ENCODE data around the gene COL26A1. TPM values are rescaled to one million over a fixed set of nuclear protein-coding genes. Genes with fewer than 3 reads are reported as not detected.

The COL26A1 gene
- total RNA-seq, 1 experiment from 2014 or later, result not detected

DNA sequence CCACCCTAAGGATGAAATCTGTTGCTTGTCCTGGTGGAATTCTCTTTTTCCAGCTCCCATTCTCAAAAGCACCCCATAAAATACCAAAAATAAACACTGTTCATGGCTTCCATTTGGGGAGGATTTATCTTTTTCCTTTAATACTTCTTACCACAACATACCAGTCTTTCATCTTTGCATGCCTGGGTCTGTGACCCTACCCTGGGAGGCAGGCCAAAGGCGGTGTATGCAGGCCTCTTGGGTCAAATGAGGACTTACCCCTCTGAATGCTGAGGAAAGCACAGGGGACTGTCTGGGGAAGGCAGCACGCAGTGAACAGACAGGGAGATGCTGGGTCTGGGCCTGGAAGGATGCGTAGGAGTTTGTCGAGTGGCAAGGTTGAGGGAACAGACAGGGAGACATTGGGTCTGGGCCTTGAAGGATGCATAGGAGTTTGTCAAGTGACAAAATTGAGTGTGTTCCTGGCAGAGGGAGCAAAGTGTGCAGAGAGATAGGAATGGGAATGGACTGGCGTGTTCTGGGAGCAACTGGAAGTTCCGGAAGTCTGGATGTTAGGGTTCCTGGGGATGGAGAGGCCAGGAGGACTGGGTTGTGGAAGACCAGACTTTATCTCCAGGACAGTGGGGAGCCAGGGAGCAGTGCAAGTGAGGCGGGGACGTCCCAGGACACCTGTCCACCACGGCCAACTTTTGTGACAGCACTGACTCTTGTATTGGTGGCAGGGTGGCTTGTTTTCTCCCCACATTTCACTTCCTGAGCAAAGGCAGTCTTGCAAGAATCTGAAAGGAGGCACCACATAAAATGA, 225.7 kb downstream of the COL26A1 start:
- no peaks in the 10 kb centered on the region for H3K79me2 ChIP-seq (ENCODE audit: low read length)
- H2AFZ ChIP-seq (ENCODE audit: low read length), result no peak overlapping the region
- intact Hi-C loops (cut with micrococcal nuclease), result no loop called here
- ATAC-seq (no peak), DNase-seq (no peak)
- ChIA-PET CTCF (no interaction called here), POLR2A (ENCODE audit: unreplicated experiment) (no interaction called here)
- H3K27me3 ChIP-seq (ENCODE audit: low read length), result no peaks in the 10 kb centered on the region
- H4K20me1 ChIP-seq (ENCODE audit: low read length), result no peaks in the 10 kb centered on the region
- BruUV-seq (replicated peaks), result no TSS peak
- H3K9me3 ChIP-seq (ENCODE audit: low read length), result no peaks in the 10 kb centered on the region
- no peaks in the 10 kb centered on the region for H3F3A ChIP-seq (ENCODE audit: low read length, unreplicated experiment)
- H3K4me3 ChIP-seq (ENCODE audit: low read length), result no peak overlapping the region
- no peaks in the 10 kb centered on the region; the same call in 1 of the 2 replicates for H3K4me1 ChIP-seq (ENCODE audit: insufficient read depth, low read length)
- H3K27ac ChIP-seq (ENCODE audit: low read length), result no peak overlapping the region
- H3K9me2 ChIP-seq (replicated peaks; ENCODE audit: low read length), result no peaks in the 10 kb centered on the region
- no peak overlapping the region for H3K4me2 ChIP-seq (ENCODE audit: low read length)
- TF ChIP-seq EZH2 (IDR thresholded peaks at IDR 0.05; ENCODE audit: low read length, unreplicated experiment), result no peak
- TF ChIP-seq, protein P1, sequence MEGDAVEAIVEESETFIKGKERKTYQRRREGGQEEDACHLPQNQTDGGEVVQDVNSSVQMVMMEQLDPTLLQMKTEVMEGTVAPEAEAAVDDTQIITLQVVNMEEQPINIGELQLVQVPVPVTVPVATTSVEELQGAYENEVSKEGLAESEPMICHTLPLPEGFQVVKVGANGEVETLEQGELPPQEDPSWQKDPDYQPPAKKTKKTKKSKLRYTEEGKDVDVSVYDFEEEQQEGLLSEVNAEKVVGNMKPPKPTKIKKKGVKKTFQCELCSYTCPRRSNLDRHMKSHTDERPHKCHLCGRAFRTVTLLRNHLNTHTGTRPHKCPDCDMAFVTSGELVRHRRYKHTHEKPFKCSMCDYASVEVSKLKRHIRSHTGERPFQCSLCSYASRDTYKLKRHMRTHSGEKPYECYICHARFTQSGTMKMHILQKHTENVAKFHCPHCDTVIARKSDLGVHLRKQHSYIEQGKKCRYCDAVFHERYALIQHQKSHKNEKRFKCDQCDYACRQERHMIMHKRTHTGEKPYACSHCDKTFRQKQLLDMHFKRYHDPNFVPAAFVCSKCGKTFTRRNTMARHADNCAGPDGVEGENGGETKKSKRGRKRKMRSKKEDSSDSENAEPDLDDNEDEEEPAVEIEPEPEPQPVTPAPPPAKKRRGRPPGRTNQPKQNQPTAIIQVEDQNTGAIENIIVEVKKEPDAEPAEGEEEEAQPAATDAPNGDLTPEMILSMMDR (conservative IDR thresholded peaks at IDR 0.05; ENCODE audit: low read depth, low read length), result no peak
- no peak for TF ChIP-seq EZH2phosphoT487 (IDR thresholded peaks at IDR 0.05; ENCODE audit: borderline replicate concordance, low read length)
- no peaks in the 10 kb centered on the region for H3K36me3 ChIP-seq (ENCODE audit: low read depth, low read length)
- no peak overlapping the region for H3K9ac ChIP-seq (ENCODE audit: low read length)

DNA sequence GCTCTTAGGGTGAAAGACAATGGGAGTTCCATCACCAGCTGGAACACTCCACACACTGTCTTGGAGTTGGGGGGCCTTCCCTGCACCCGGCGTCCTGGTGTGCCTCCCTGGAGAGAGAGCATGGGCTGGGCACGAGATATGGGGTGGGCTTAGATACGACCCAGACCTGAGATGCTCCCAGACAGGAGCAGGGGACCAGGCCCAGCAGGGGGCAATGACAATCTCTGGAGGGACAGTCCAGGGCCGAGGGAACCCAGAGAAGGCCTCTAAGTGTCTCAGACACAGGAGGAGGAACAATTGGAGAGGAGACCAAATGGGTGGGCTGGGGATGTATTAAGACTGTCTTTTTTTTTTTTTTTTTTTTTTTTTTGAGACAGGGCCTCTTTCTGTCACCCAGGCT, 226.4 kb downstream of the COL26A1 start:
- H3K36me3 ChIP-seq (ENCODE audit: low read depth, low read length), result no peaks in the 10 kb centered on the region
- H4K20me1 ChIP-seq (ENCODE audit: low read length), result no peaks in the 10 kb centered on the region
- intact Hi-C loops (cut with micrococcal nuclease), result no loop called here
- H3K9me3 ChIP-seq (ENCODE audit: low read length), result no peaks in the 10 kb centered on the region
- no peaks in the 10 kb centered on the region for H3K27me3 ChIP-seq (ENCODE audit: low read length)
- no peaks in the 10 kb centered on the region for H3K79me2 ChIP-seq (ENCODE audit: low read length)
- CTCF ChIA-PET, result no interaction called here
- DNase-seq (no peak), ATAC-seq (no peak)
- H2AFZ ChIP-seq (ENCODE audit: low read length), result no peak overlapping the region
- TF ChIP-seq EZH2 (IDR thresholded peaks at IDR 0.05; ENCODE audit: low read length, unreplicated experiment) (no peak), EZH2phosphoT487 (IDR thresholded peaks at IDR 0.05; ENCODE audit: borderline replicate concordance, low read length) (no peak)
- TF ChIP-seq, protein P1 (conservative IDR thresholded peaks at IDR 0.05; ENCODE audit: low read depth, low read length), result no peak
- H3K4me2 ChIP-seq (ENCODE audit: low read length), result no peak overlapping the region
- H3K4me3 ChIP-seq (ENCODE audit: low read length), result no peak overlapping the region
- POLR2A ChIA-PET (ENCODE audit: unreplicated experiment), result no interaction called here
- H3K9me2 ChIP-seq (replicated peaks; ENCODE audit: low read length), result no peaks in the 10 kb centered on the region
- H3K9ac ChIP-seq (ENCODE audit: low read length), result no peak overlapping the region
- H3F3A ChIP-seq (ENCODE audit: low read length, unreplicated experiment), result no peaks in the 10 kb centered on the region
- no peak overlapping the region for H3K27ac ChIP-seq (ENCODE audit: low read length)
- no peaks in the 10 kb centered on the region; the same call in 1 of the 2 replicates for H3K4me1 ChIP-seq (ENCODE audit: insufficient read depth, low read length)
- BruUV-seq (replicated peaks), result no TSS peak

DNA sequence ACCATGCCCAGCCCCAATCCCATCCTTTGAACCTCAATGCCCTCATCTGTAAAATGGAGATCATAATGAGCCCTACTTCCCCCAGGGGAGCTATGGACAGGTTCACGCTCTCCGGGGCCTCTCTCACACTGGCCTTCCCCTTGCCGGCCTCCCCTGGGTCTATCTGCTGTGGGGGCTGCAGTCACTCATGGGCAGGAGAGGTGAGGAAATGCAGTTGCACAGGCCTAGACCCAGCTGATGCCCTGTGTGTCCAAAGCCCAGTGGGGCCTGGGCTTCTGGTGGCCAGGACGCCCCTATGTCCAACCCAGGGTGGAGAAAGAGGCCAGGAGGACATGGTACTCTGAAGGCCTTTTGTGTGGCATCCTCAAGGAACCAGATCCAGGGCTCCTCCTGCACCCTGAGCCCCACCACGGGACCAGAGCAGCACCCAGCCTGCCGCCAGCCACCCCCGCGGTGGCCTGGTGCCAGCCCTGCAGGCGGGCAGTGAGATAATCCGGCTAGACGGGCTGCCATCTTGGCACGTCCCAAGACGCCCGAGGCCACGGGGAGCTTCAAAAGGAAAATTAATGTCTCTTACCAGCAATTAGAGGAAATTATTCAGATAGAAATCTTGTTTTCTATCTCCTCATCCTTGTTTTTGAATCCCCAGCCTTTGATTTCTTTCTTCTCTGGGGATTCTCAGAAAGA, 227.4 kb downstream of the COL26A1 start:
- H4K20me1 ChIP-seq (ENCODE audit: low read length), result no peaks in the 10 kb centered on the region
- DNase-seq, result no peak
- intact Hi-C loops (cut with micrococcal nuclease), result no loop called here
- TF ChIP-seq EZH2 (IDR thresholded peaks at IDR 0.05; ENCODE audit: low read length, unreplicated experiment), result no peak
- TF ChIP-seq, protein P1 (conservative IDR thresholded peaks at IDR 0.05; ENCODE audit: low read depth, low read length), result no peak
- no peak for TF ChIP-seq EZH2phosphoT487 (IDR thresholded peaks at IDR 0.05; ENCODE audit: borderline replicate concordance, low read length)
- no peak overlapping the region for H3K4me2 ChIP-seq (ENCODE audit: low read length)
- BruUV-seq (replicated peaks), result no TSS peak
- H3K4me1 ChIP-seq (ENCODE audit: insufficient read depth, low read length), result no peaks in the 10 kb centered on the region; the same call in 1 of the 2 replicates
- no peak overlapping the region for H2AFZ ChIP-seq (ENCODE audit: low read length)
- no peaks in the 10 kb centered on the region for H3K9me3 ChIP-seq (ENCODE audit: low read length)
- CTCF ChIA-PET, result no interaction called here
- no peaks in the 10 kb centered on the region for H3K36me3 ChIP-seq (ENCODE audit: low read depth, low read length)
- no peaks in the 10 kb centered on the region for H3K9me2 ChIP-seq (replicated peaks; ENCODE audit: low read length)
- H3K27me3 ChIP-seq (ENCODE audit: low read length), result no peaks in the 10 kb centered on the region
- no peak for ATAC-seq
- no peak overlapping the region for H3K27ac ChIP-seq (ENCODE audit: low read length)
- no peaks in the 10 kb centered on the region for H3K79me2 ChIP-seq (ENCODE audit: low read length)
- POLR2A ChIA-PET (ENCODE audit: unreplicated experiment), result no interaction called here
- H3K4me3 ChIP-seq (ENCODE audit: low read length), result no peak overlapping the region
- H3F3A ChIP-seq (ENCODE audit: low read length, unreplicated experiment), result no peaks in the 10 kb centered on the region
- H3K9ac ChIP-seq (ENCODE audit: low read length), result no peak overlapping the region

Data from PC-3 (cell line).